GM12872 (cell line): ENCODE measurements around the gene RAB40C.

Experiments
- CTCF ChIP-seq: IDR thresholded peaks from 3 replicates; pipeline ENCODE4 v1.5.1; 2011; ENCODE audit warnings: low read depth, mild to moderate bottlenecking, low read length, moderate library complexity; ENCODE audit not compliant: insufficient read depth

RAB40C gene

GRCh38 chr16:641326-642188 lies 51.7 kb downstream of the RAB40C start, which contains the start of gene MCRIP2:
TSS of gene MCRIP2 (plus strand) at chr16:641828. CDS start at chr16:641992, 164 bp downstream.
- no peak for TF ChIP-seq CTCF

GRCh38 chr16:642189-643049 lies 52.6 kb downstream of the RAB40C start:
- TF ChIP-seq CTCF, result no peak

GRCh38 chr16:643050-643368 lies 53.1 kb downstream of the RAB40C start:
- no peak for TF ChIP-seq CTCF

GRCh38 chr16:644556-644955 lies 54.7 kb downstream of the RAB40C start:
- no peak for TF ChIP-seq CTCF

GRCh38 chr16:645852-646678 lies 56.2 kb downstream of the RAB40C start:
- no peak for TF ChIP-seq CTCF

GRCh38 chr16:646679-647172 lies 56.9 kb downstream of the RAB40C start:
- TF ChIP-seq CTCF, result no peak
